Measurements from ENCODE around the gene ERCC1.

DNA sequence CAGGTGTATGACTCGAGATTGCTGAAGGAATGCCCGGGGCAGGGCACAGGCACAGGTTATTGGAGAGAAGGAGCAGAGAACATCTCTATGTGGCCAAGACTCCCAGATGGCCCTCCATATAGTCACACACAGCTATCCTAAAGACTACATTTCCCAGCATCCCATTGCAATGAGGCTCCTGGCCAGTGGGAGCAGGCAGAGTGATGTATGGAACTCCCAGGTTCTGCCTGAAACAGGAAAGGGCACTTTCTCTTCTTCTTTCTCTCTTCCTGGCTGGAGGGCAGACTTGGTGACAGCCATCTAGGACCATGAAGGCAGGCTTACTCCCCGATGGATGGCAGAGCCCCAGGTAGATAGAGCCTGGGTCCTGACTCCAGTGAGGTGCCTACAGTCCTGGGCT is 32.4 kb downstream of the ERCC1 start:
- no peak for TF ChIP-seq EZH2 (IDR thresholded peaks at IDR 0.05)
- no peak for TF ChIP-seq POLR2AphosphoS5 (IDR thresholded peaks at IDR 0.05; ENCODE audit: borderline replicate concordance, low read depth, low read length)

All from SK-N-MC (cell line).